Panc1 (cell line): ENCODE results near the gene KCNG2. TPM values are rescaled to one million over a fixed set of nuclear protein-coding genes. Genes with fewer than 3 reads are reported as not detected.

Source experiments
- ATAC-seq: fragments of 200-7000 bp; cut with Tn5 transposase; 2 replicates; pipeline ENCODE4 v1.9.1; 2020; ENCODE audit warnings: mild to moderate bottlenecking, moderate library complexity
- BruUV-seq: library from RNA; stranded (reverse); fragments of 400-500 nt; replicated peaks from 2 replicates; lab custom pipeline; 2021; lab: Mats Ljungman, UMichigan
- CTCF ChIA-PET: fragments of 300-600 bp; sonication (Branson Sonifier 250); formaldehyde crosslinking; loops from one replicate; lab custom pipeline; 2022; ENCODE audit warnings: antibody characterized with exemption; lab: Charles Lee
- POLR2A ChIA-PET: fragments of 300-600 bp; sonication (Branson Sonifier 250); formaldehyde crosslinking; loops from one replicate; lab custom pipeline; 2022; ENCODE audit warnings: antibody characterized with exemption; lab: Charles Lee
- DNase-seq: peaks from one replicate; pipeline ENCODE4 v3.0.0-alpha.2; 2010; ENCODE audit warnings: low read depth, low spot score
- H3K27ac ChIP-seq: 2 replicates; pipeline ENCODE4 v1.5.1; 2011; ENCODE audit warnings: mild to moderate bottlenecking, low read length, inconsistent platforms
- H3K27me3 ChIP-seq: fragments of 200-500 bp; sonication (Bioruptor generic); 2 replicates; pipeline ENCODE4 v1.6.0; 2014; ENCODE audit warnings: low read length, inconsistent platforms; ENCODE audit not compliant: control insufficient read depth, insufficient read depth
- H3K36me3 ChIP-seq: fragments of 200-500 bp; sonication (Bioruptor generic); 2 replicates; pipeline ENCODE4 v1.5.1; 2014; ENCODE audit warnings: inconsistent platforms, mild to moderate bottlenecking, low read length, moderate library complexity; ENCODE audit not compliant: control insufficient read depth, insufficient read depth
- H3K4me1 ChIP-seq: 2 replicates; pipeline ENCODE4 v1.5.1; 2011; ENCODE audit warnings: inconsistent platforms, mild to moderate bottlenecking, low read length, moderate library complexity; ENCODE audit not compliant: control insufficient read depth, insufficient read depth
- H3K4me3 ChIP-seq, 2 experiments: 2 replicates each; pipeline ENCODE4 v1.5.1; 2011 to 2012; ENCODE audit warnings: low read depth in 2 of 2, low read length in 2 of 2, mild to moderate bottlenecking in 2 of 2, inconsistent platforms in 1 of 2, moderate library complexity in 1 of 2
- H3K9me3 ChIP-seq: fragments of 200-500 bp; sonication (Bioruptor generic); 2 replicates; pipeline ENCODE4 v1.5.1; 2014; ENCODE audit warnings: low read depth, mild to moderate bottlenecking, inconsistent platforms, low read length, moderate library complexity; ENCODE audit not compliant: control insufficient read depth, insufficient read depth
- CTCF ChIP-seq: fragments of 450-650 bp; IDR thresholded peaks from 2 replicates; pipeline ENCODE4 v1.5.1; 2017; ENCODE audit warnings: mild to moderate bottlenecking
- POLR2AphosphoS5 ChIP-seq: IDR thresholded peaks from 2 replicates; pipeline ENCODE4 v1.6.1; 2012; ENCODE audit warnings: mild to moderate bottlenecking, low read depth, low read length, moderate library complexity
- REST ChIP-seq, 2 experiments: IDR thresholded peaks; 2 replicates each; pipeline ENCODE4 v1.6.1; 2011 to 2012; ENCODE audit warnings: low read depth in 2 of 2, control low read depth in 1 of 2, low read length in 1 of 2, mild to moderate bottlenecking in 1 of 2, moderate library complexity in 1 of 2; ENCODE audit not compliant: insufficient read depth in 1 of 2
- SIN3A ChIP-seq: IDR thresholded peaks from 2 replicates; pipeline ENCODE4 v1.6.1; 2012; ENCODE audit warnings: low read depth, mild to moderate bottlenecking, low read length, moderate library complexity, borderline replicate concordance; ENCODE audit not compliant: insufficient read depth
- TCF7L2 ChIP-seq: IDR thresholded peaks from 2 replicates; pipeline ENCODE4 v1.6.1; 2011; ENCODE audit warnings: mild to moderate bottlenecking, low read depth, low read length, inconsistent platforms
- in situ Hi-C: cut with HindIII; loops from 2 replicates; pipeline ENCODE4 v1.10.0; 2016; ENCODE audit warnings: low sequenced_read_pairs, low pct_unique_long_range_greater_than_20kb
- intact Hi-C: fragments of 100-400 bp; cut with micrococcal nuclease; formaldehyde crosslinking; loops from one replicate; pipeline ENCODE4 v1.10.0; 2022; ENCODE audit not compliant: unreplicated experiment
- total RNA-seq: library from RNA; stranded (reverse); gene quantifications from one replicate; pipeline ENCODE4 v1.2.1, GENCODE V29; 2021; ENCODE audit not compliant: unreplicated experiment

The KCNG2 gene
- total RNA-seq, 1 experiment from 2014 or later: not detected

GRCh38 chr18:79754022-79754761 is 43.5 kb upstream of the KCNG2 start:
- no peaks in the 10 kb centered on the region for H3K4me1 ChIP-seq
- intact Hi-C loops (no loop called here), in situ Hi-C loops (no loop called here)
- H3K27ac ChIP-seq: no peak overlapping the region
- H3K9me3 ChIP-seq: no peaks in the 10 kb centered on the region
- ChIA-PET POLR2A (no interaction called here), CTCF (no interaction called here)
- ATAC-seq (no peak), DNase-seq (no peak)
- no peaks in the 10 kb centered on the region for H3K27me3 ChIP-seq
- no peak for TF ChIP-seq POLR2AphosphoS5
- TF ChIP-seq REST (IDR thresholded peaks at IDR 0.05; ENCODE audit: insufficient read depth in 1 of 2, low read depth in 2 of 2, low read length in 1 of 2): no peak
- no peak for TF ChIP-seq TCF7L2
- TF ChIP-seq SIN3A: no peak
- TF ChIP-seq CTCF: no peak
- H3K36me3 ChIP-seq: peaks cover 3% of the 10 kb centered on the region; the same call in 1 of the 2 replicates
- H3K4me3 ChIP-seq: no peak overlapping the region
- TSS peak; percentile 73 for BruUV-seq

GRCh38 chr18:79754831-79755351 is 42.8 kb upstream of the KCNG2 start:
- DNase-seq (no peak), ATAC-seq (no peak)
- ChIA-PET CTCF (no interaction called here), POLR2A (no interaction called here)
- peaks cover 3% of the 10 kb centered on the region; the same call in 1 of the 2 replicates for H3K36me3 ChIP-seq
- no peaks in the 10 kb centered on the region for H3K27me3 ChIP-seq
- intact Hi-C loops: no loop called here
- H3K4me3 ChIP-seq: no peak overlapping the region
- no TSS peak for BruUV-seq
- TF ChIP-seq CTCF (no peak), SIN3A (no peak), POLR2AphosphoS5 (no peak)
- H3K4me1 ChIP-seq: no peaks in the 10 kb centered on the region
- H3K9me3 ChIP-seq: no peaks in the 10 kb centered on the region
- no peak overlapping the region for H3K27ac ChIP-seq
- in situ Hi-C loops: no loop called here
